DOHH2 (cell line): Measurements from ENCODE around the gene ING1.

ENCODE experiments used
- H3F3A ChIP-seq: fragments of 200-600 bp; sonication (generic), shearing (Covaris generic); 2 replicates; pipeline ENCODE4 v1.6.0; 2016; ENCODE audit warnings: antibody characterized with exemption, mild to moderate bottlenecking; ENCODE audit not compliant: control insufficient read depth, insufficient read depth
- H3K27ac ChIP-seq: fragments of 200-600 bp; sonication (generic); 2 replicates; pipeline ENCODE4 v1.5.1; 2014; ENCODE audit warnings: low read depth, mild to moderate bottlenecking, low read length, moderate library complexity
- H3K27me3 ChIP-seq: fragments of 200-600 bp; sonication (generic); 2 replicates; pipeline ENCODE4 v1.6.1; 2014; ENCODE audit warnings: mild to moderate bottlenecking, low read length, mixed read lengths; ENCODE audit not compliant: control insufficient read depth
- H3K36me3 ChIP-seq: fragments of 200-600 bp; sonication (generic); 2 replicates; pipeline ENCODE4 v1.6.1; 2014; ENCODE audit warnings: mild to moderate bottlenecking, low read length, moderate library complexity, mixed read lengths; ENCODE audit not compliant: control insufficient read depth
- H3K4me1 ChIP-seq: fragments of 200-600 bp; sonication (generic); 2 replicates; pipeline ENCODE4 v1.6.1; 2014; ENCODE audit warnings: mild to moderate bottlenecking, low read length, mixed read lengths; ENCODE audit not compliant: control insufficient read depth
- H3K4me2 ChIP-seq: fragments of 200-600 bp; sonication (generic); 2 replicates; pipeline ENCODE4 v1.6.0; 2014; ENCODE audit warnings: mild to moderate bottlenecking, low read length, moderate library complexity
- H3K4me3 ChIP-seq: fragments of 200-600 bp; sonication (generic); 2 replicates; pipeline ENCODE4 v1.5.1; 2014; ENCODE audit warnings: mild to moderate bottlenecking, low read length, mixed read lengths
- H3K79me2 ChIP-seq: fragments of 200-600 bp; sonication (generic); 2 replicates; pipeline ENCODE4 v1.6.1; 2014; ENCODE audit warnings: mild to moderate bottlenecking, low read length, mixed read lengths; ENCODE audit not compliant: control insufficient read depth
- H3K9me2 ChIP-seq: fragments of 200-600 bp; sonication (generic); replicated peaks from 2 replicates; pipeline ENCODE4 v1.6.1; 2014; ENCODE audit warnings: mild to moderate bottlenecking, low read length, mixed read lengths; ENCODE audit not compliant: control insufficient read depth
- H3K9me3 ChIP-seq: fragments of 200-600 bp; sonication (generic); 2 replicates; pipeline ENCODE4 v1.6.1; 2014; ENCODE audit warnings: antibody characterized with exemption, low read length, mixed read lengths; ENCODE audit not compliant: control insufficient read depth, insufficient read depth
- H4K20me1 ChIP-seq: fragments of 200-600 bp; sonication (generic); 2 replicates; pipeline ENCODE4 v1.6.0; 2014; ENCODE audit warnings: low read depth, mild to moderate bottlenecking, antibody characterized with exemption, low read length, moderate library complexity; ENCODE audit not compliant: control insufficient read depth, insufficient read depth
- CTCF ChIP-seq: fragments of 200-600 bp; sonication (generic); IDR thresholded peaks from one replicate; pipeline ENCODE4 v1.5.1; 2014; ENCODE audit warnings: antibody characterized with exemption, mild to moderate bottlenecking, low read depth, low read length; ENCODE audit not compliant: poor library complexity, severe bottlenecking
- EZH2phosphoT487 ChIP-seq: fragments of 200-600 bp; sonication (generic); IDR thresholded peaks from 2 replicates; pipeline ENCODE4 v1.6.1; 2017; ENCODE audit warnings: borderline replicate concordance, mild to moderate bottlenecking, antibody characterized with exemption, low read length, moderate library complexity, mixed read lengths

The ING1 gene

GRCh38 chr13:110746438-110746837 is 32.9 kb downstream of the ING1 start:
- Histone ChIP-seq H3K9me2 (no peaks in the 10 kb centered on the region), H3K27me3 (no peaks in the 10 kb centered on the region), H3F3A (no peaks in the 10 kb centered on the region), H3K9me3 (peaks cover 14% of the 10 kb centered on the region; the same call in 1 of the 2 replicates), H3K27ac (no peak overlapping the region), H3K4me3 (no peak overlapping the region), H3K79me2 (no peaks in the 10 kb centered on the region), H3K4me1 (no peaks in the 10 kb centered on the region), H3K4me2 (no peak overlapping the region), H3K36me3 (no peaks in the 10 kb centered on the region), H4K20me1 (no peaks in the 10 kb centered on the region)
- TF ChIP-seq CTCF (no peak), EZH2phosphoT487 (no peak)

- H3K4me3 ChIP-seq = no peak overlapping the region
Measured at GRCh38 chr13:110748271-110748670, 34.8 kb downstream of the ING1 start.

GRCh38 chr13:110756219-110756631 is 42.7 kb downstream of the ING1 start:
- no peaks in the 10 kb centered on the region for H3K9me3 ChIP-seq
- no peaks in the 10 kb centered on the region for H3K9me2 ChIP-seq
- TF ChIP-seq EZH2phosphoT487 (no peak), CTCF (no peak)
- H3K27me3 ChIP-seq = no peaks in the 10 kb centered on the region
- no peaks in the 10 kb centered on the region for H3K4me1 ChIP-seq
- no peak overlapping the region for H3K4me2 ChIP-seq
- H3K4me3 ChIP-seq = no peak overlapping the region
- no peak overlapping the region for H3K27ac ChIP-seq
- no peaks in the 10 kb centered on the region for H3K36me3 ChIP-seq
- H3F3A ChIP-seq = no peaks in the 10 kb centered on the region
- no peaks in the 10 kb centered on the region for H3K79me2 ChIP-seq
- H4K20me1 ChIP-seq = no peaks in the 10 kb centered on the region

More at GRCh38 chr13:110748271-110748670, 34.8 kb downstream of the ING1 start:
- Histone ChIP-seq H3K36me3 (no peaks in the 10 kb centered on the region), H4K20me1 (no peaks in the 10 kb centered on the region), H3K9me3 (peaks cover 8% of the 10 kb centered on the region; the same call in 1 of the 2 replicates), H3K9me2 (no peaks in the 10 kb centered on the region), H3K4me2 (no peak overlapping the region), H3K27ac (no peak overlapping the region), H3F3A (no peaks in the 10 kb centered on the region), H3K27me3 (no peaks in the 10 kb centered on the region), H3K4me1 (no peaks in the 10 kb centered on the region), H3K79me2 (no peaks in the 10 kb centered on the region)
- TF ChIP-seq EZH2phosphoT487 = no peak

GRCh38 chr13:110757296-110757695 is 43.8 kb downstream of the ING1 start:
- no peaks in the 10 kb centered on the region for H3K36me3 ChIP-seq
- no peaks in the 10 kb centered on the region for H3K27me3 ChIP-seq
- H3K79me2 ChIP-seq = no peaks in the 10 kb centered on the region
- no peaks in the 10 kb centered on the region for H3K9me2 ChIP-seq
- H3K4me2 ChIP-seq = no peak overlapping the region
- H3K4me1 ChIP-seq = no peaks in the 10 kb centered on the region
- no peaks in the 10 kb centered on the region for H3F3A ChIP-seq
- no peak for TF ChIP-seq EZH2phosphoT487
- no peak for TF ChIP-seq CTCF
- H3K27ac ChIP-seq = no peak overlapping the region
- no peak overlapping the region for H3K4me3 ChIP-seq
- no peaks in the 10 kb centered on the region for H3K9me3 ChIP-seq
- H4K20me1 ChIP-seq = no peaks in the 10 kb centered on the region
